Measurements from ENCODE around the gene PKP1. TPM values are rescaled to one million over a fixed set of nuclear protein-coding genes. Genes with fewer than 3 reads are reported as not detected.

The PKP1 gene
- polyA plus RNA-seq, 3 donors = not detected

GRCh38 chr1:201295346-201295745 is 12.0 kb downstream of the PKP1 start:
- H3K4me1 Mint-ChIP-seq = no peaks in the 10 kb centered on the region
- no peak overlapping the region for H3K27ac ChIP-seq (ENCODE audit: low read depth in 1 of 2, low read length in 2 of 2)
- H3K4me2 ChIP-seq (replicated peaks; ENCODE audit: extremely low read depth, low read length, poor library complexity, severe bottlenecking) = no peak overlapping the region
- no peak overlapping the region for H3K4me3 Mint-ChIP-seq
- peaks cover 7 to 23% (median 16%) of the 10 kb centered on the region in 3 donors for H3K27me3 Mint-ChIP-seq (ENCODE audit: low read depth in 3 of 3)
- 100% methylated on average over 2 of the region's 4 CpGs for WGBS (ENCODE audit: insufficient coverage)
- no peak overlapping the region for H3K9ac ChIP-seq (ENCODE audit: insufficient read depth, low read length, poor library complexity, severe bottlenecking)
- intact Hi-C loops (cut with micrococcal nuclease) = no loop called here
- no peaks in the 10 kb centered on the region for H3K36me3 ChIP-seq (replicated peaks in 1 of 2; ENCODE audit: control insufficient read depth in 1 of 2, insufficient read depth in 2 of 2, low read length in 2 of 2)
- DNase-seq = no peak
- no peaks in the 10 kb centered on the region for H3K4me1 ChIP-seq (ENCODE audit: control insufficient read depth in 1 of 2, insufficient read depth in 2 of 2, low read length in 2 of 2)
- H3K36me3 Mint-ChIP-seq = no peaks in the 10 kb centered on the region
- H3K9me3 ChIP-seq (replicated peaks in 1 of 2; ENCODE audit: control insufficient read depth in 1 of 2, insufficient read depth in 1 of 2, low read length in 2 of 2) = no peaks in the 10 kb centered on the region
- no peak overlapping the region for H3K4me3 ChIP-seq (replicated peaks in 1 of 3; ENCODE audit: low read depth in 2 of 3, low read length in 3 of 3)
- no peaks in the 10 kb centered on the region for H4K20me1 ChIP-seq (ENCODE audit: insufficient read depth, low read length)
- TF ChIP-seq CTCF (IDR thresholded peaks at IDR 0.05) = no peak
- no peak overlapping the region for H2AFZ ChIP-seq (ENCODE audit: insufficient read depth, low read depth, low read length, poor library complexity, severe bottlenecking)
- H3K27me3 ChIP-seq (ENCODE audit: control insufficient read depth in 2 of 2, insufficient read depth in 2 of 2, low read length in 2 of 2) = peaks cover 2 to 5% of the 10 kb centered on the region in 2 donors
- peaks cover 0 to 1% (median 0%) of the 10 kb centered on the region in 7 donors for H3K9me3 Mint-ChIP-seq
- H3K79me2 ChIP-seq (ENCODE audit: insufficient read depth, low read length) = no peaks in the 10 kb centered on the region
- H3K27ac Mint-ChIP-seq = no peak overlapping the region

GRCh38 chr1:201295861-201296260 is 12.6 kb downstream of the PKP1 start:
- no peak overlapping the region for H3K4me3 ChIP-seq (replicated peaks in 1 of 3; ENCODE audit: low read depth in 2 of 3, low read length in 3 of 3)
- H3K36me3 ChIP-seq (replicated peaks in 1 of 2; ENCODE audit: control insufficient read depth in 1 of 2, insufficient read depth in 2 of 2, low read length in 2 of 2) = no peaks in the 10 kb centered on the region
- H4K20me1 ChIP-seq (ENCODE audit: insufficient read depth, low read length) = no peaks in the 10 kb centered on the region
- H3K27me3 Mint-ChIP-seq (ENCODE audit: low read depth in 3 of 3) = peaks cover 8 to 23% (median 16%) of the 10 kb centered on the region in 3 donors
- intact Hi-C loops (cut with micrococcal nuclease) = no loop called here
- WGBS (ENCODE audit: insufficient coverage) = 33% methylated on average over 1 of the region's 3 CpGs
- H3K9me3 Mint-ChIP-seq = peaks cover 0 to 1% (median 0%) of the 10 kb centered on the region in 7 donors
- no peak overlapping the region for H3K27ac Mint-ChIP-seq
- no peak overlapping the region for H3K4me2 ChIP-seq (replicated peaks; ENCODE audit: extremely low read depth, low read length, poor library complexity, severe bottlenecking)
- no peak for TF ChIP-seq CTCF (IDR thresholded peaks at IDR 0.05)
- no peak overlapping the region for H3K27ac ChIP-seq (ENCODE audit: low read depth in 1 of 2, low read length in 2 of 2)
- H3K4me1 ChIP-seq (ENCODE audit: control insufficient read depth in 1 of 2, insufficient read depth in 2 of 2, low read length in 2 of 2) = no peaks in the 10 kb centered on the region
- no peaks in the 10 kb centered on the region for H3K79me2 ChIP-seq (ENCODE audit: insufficient read depth, low read length)
- H2AFZ ChIP-seq (ENCODE audit: insufficient read depth, low read depth, low read length, poor library complexity, severe bottlenecking) = no peak overlapping the region
- H3K9me3 ChIP-seq (replicated peaks in 1 of 2; ENCODE audit: control insufficient read depth in 1 of 2, insufficient read depth in 1 of 2, low read length in 2 of 2) = no peaks in the 10 kb centered on the region
- no peak overlapping the region for H3K4me3 Mint-ChIP-seq
- no peaks in the 10 kb centered on the region for H3K36me3 Mint-ChIP-seq
- no peak overlapping the region for H3K9ac ChIP-seq (ENCODE audit: insufficient read depth, low read length, poor library complexity, severe bottlenecking)
- H3K27me3 ChIP-seq (ENCODE audit: control insufficient read depth in 2 of 2, insufficient read depth in 2 of 2, low read length in 2 of 2) = peaks cover 2 to 5% of the 10 kb centered on the region in 2 donors
- H3K4me1 Mint-ChIP-seq = no peaks in the 10 kb centered on the region
- no peak for DNase-seq

Measured in CD14-positive monocyte (primary cell).